IMR-90 (cell line): ENCODE data around the gene OR8K1. TPM values are rescaled to one million over a fixed set of nuclear protein-coding genes. Genes with fewer than 3 reads are reported as not detected.

Source experiments
- ATAC-seq: fragments of 200-7000 bp; cut with Tn5 transposase; 2 replicates; pipeline ENCODE4 v1.9.1; 2020; ENCODE audit warnings: low read depth, mild to moderate bottlenecking, moderate library complexity
- BruUV-seq: library from RNA; stranded (reverse); fragments of 400-500 nt; replicated peaks from 2 replicates; lab custom pipeline; 2021; lab: Mats Ljungman, UMichigan
- CTCF ChIA-PET: fragments of 300-600 bp; formaldehyde crosslinking; extraction: SDS; loops from one replicate; lab custom pipeline; 2021; ENCODE audit warnings: antibody characterized with exemption; lab: Yijun Ruan, JAX
- POLR2A ChIA-PET: fragments of 300-600 bp; sonication (Branson Sonifier 250); formaldehyde crosslinking; loops from one replicate; lab custom pipeline; 2022; ENCODE audit warnings: antibody characterized with exemption; ENCODE audit not compliant: unreplicated experiment; lab: Charles Lee
- DNase-seq: peaks from one replicate; pipeline ENCODE4 v3.0.0; 2013
- H2AFZ ChIP-seq: replicated peaks from 2 replicates; pipeline ENCODE3; 2013; ENCODE audit warnings: low read length, mild to moderate bottlenecking; ENCODE audit not compliant: poor library complexity
- H2AK5ac ChIP-seq: 2 replicates; pipeline ENCODE4 v1.6.1; 2013; ENCODE audit warnings: low read depth, low read length, inconsistent platforms
- H2AK9ac ChIP-seq: replicated peaks from 2 replicates; pipeline ENCODE3; 2013; ENCODE audit warnings: mild to moderate bottlenecking, low read depth, low read length, moderate library complexity; ENCODE audit not compliant: poor library complexity
- H2BK120ac ChIP-seq: 2 replicates; pipeline ENCODE4 v1.6.1; 2013; ENCODE audit warnings: low read depth, low read length, inconsistent platforms
- H2BK15ac ChIP-seq: 3 replicates; pipeline ENCODE4 v1.6.1; 2013; ENCODE audit warnings: low read depth, low read length, inconsistent platforms
- H2BK20ac ChIP-seq: 2 replicates; pipeline ENCODE4 v1.6.1; 2013; ENCODE audit warnings: low read depth, mild to moderate bottlenecking, inconsistent platforms, low read length, moderate library complexity
- H2BK5ac ChIP-seq: 2 replicates; pipeline ENCODE4 v1.6.1; 2013; ENCODE audit warnings: mild to moderate bottlenecking, low read depth, low read length, inconsistent platforms; ENCODE audit not compliant: poor library complexity, severe bottlenecking
- H3K14ac ChIP-seq: replicated peaks from 2 replicates; pipeline ENCODE4 v1.6.1; 2013; ENCODE audit warnings: low read depth, low read length, inconsistent platforms
- H3K18ac ChIP-seq: 2 replicates; pipeline ENCODE4 v1.6.1; 2013; ENCODE audit warnings: low read depth, low read length, control low read depth
- H3K23ac ChIP-seq: 2 replicates; pipeline ENCODE4 v1.6.1; 2013; ENCODE audit warnings: low read depth, low read length, inconsistent platforms
- H3K27ac ChIP-seq: 2 replicates; pipeline ENCODE4 v1.5.1; 2013; ENCODE audit warnings: mild to moderate bottlenecking, control low read depth, low read length; ENCODE audit not compliant: insufficient read depth
- H3K27me3 ChIP-seq: 2 replicates; pipeline ENCODE4 v1.6.1; 2013; ENCODE audit warnings: low read length; ENCODE audit not compliant: control insufficient read depth, insufficient read depth
- H3K36me3 ChIP-seq: 2 replicates; pipeline ENCODE4 v1.6.1; 2013; ENCODE audit warnings: low read length, mixed read lengths; ENCODE audit not compliant: control insufficient read depth, insufficient read depth
- H3K4ac ChIP-seq: 2 replicates; pipeline ENCODE4 v1.6.1; 2013; ENCODE audit warnings: low read depth, low read length, inconsistent platforms
- H3K4me1 ChIP-seq: 2 replicates; pipeline ENCODE4 v1.6.1; 2013; ENCODE audit warnings: low read length, mixed read lengths; ENCODE audit not compliant: control insufficient read depth, insufficient read depth
- H3K4me2 ChIP-seq: 2 replicates; pipeline ENCODE4 v1.6.1; 2013; ENCODE audit warnings: low read depth, mild to moderate bottlenecking, control low read depth, low read length, moderate library complexity
- H3K4me3 ChIP-seq: 2 replicates; pipeline ENCODE4 v1.5.1; 2013; ENCODE audit warnings: low read depth, mild to moderate bottlenecking, control low read depth, low read length, moderate library complexity; ENCODE audit not compliant: insufficient read depth
- H3K56ac ChIP-seq: 2 replicates; pipeline ENCODE4 v1.6.1; 2013; ENCODE audit warnings: low read length, inconsistent platforms; ENCODE audit not compliant: insufficient read depth; ENCODE audit errors: extremely low read depth
- H3K79me1 ChIP-seq, 2 experiments: 2 replicates each; pipeline ENCODE4 v1.6.1; 2013; ENCODE audit warnings: low read length in 2 of 2, inconsistent platforms in 1 of 2, low read depth in 1 of 2
- H3K9ac ChIP-seq: 2 replicates; pipeline ENCODE4 v1.6.1; 2013; ENCODE audit warnings: low read depth, low read length, control low read depth
- H3K9me1 ChIP-seq: 2 replicates; pipeline ENCODE4 v1.6.1; 2013; ENCODE audit warnings: low read length, inconsistent platforms; ENCODE audit not compliant: insufficient read depth
- H3K9me3 ChIP-seq: 2 replicates; pipeline ENCODE4 v1.6.1; 2013; ENCODE audit warnings: low read length; ENCODE audit not compliant: control insufficient read depth, insufficient read depth
- H4K20me1 ChIP-seq: 2 replicates; pipeline ENCODE4 v1.6.1; 2013; ENCODE audit warnings: low read length, inconsistent platforms; ENCODE audit not compliant: insufficient read depth
- H4K5ac ChIP-seq: 2 replicates; pipeline ENCODE4 v1.6.1; 2013; ENCODE audit warnings: mild to moderate bottlenecking, low read depth, low read length, control low read depth
- H4K8ac ChIP-seq, 2 experiments: 2 replicates each; pipeline ENCODE4 v1.6.1; 2013; ENCODE audit warnings: low read depth in 2 of 2, low read length in 2 of 2, control low read depth in 1 of 2, inconsistent platforms in 1 of 2
- H4K91ac ChIP-seq: 2 replicates; pipeline ENCODE4 v1.6.1; 2013; ENCODE audit warnings: low read depth, low read length, inconsistent platforms; ENCODE audit not compliant: insufficient read depth
- BHLHE40 ChIP-seq: fragments of 150-350 bp; IDR thresholded peaks from 2 replicates; pipeline ENCODE4 v1.6.1; 2016; ENCODE audit warnings: mild to moderate bottlenecking, low read depth, low read length
- CEBPB ChIP-seq: IDR thresholded peaks from 2 replicates; pipeline ENCODE4 v1.6.1; 2012; ENCODE audit warnings: low read depth, low read length, improper control_type of control experiment
- CHD1 ChIP-seq: IDR thresholded peaks from 2 replicates; pipeline ENCODE4 v1.6.1; 2012; ENCODE audit warnings: low read depth, low read length, improper control_type of control experiment
- FOS ChIP-seq: fragments of 150-350 bp; IDR thresholded peaks from 2 replicates; pipeline ENCODE4 v1.6.1; 2016; ENCODE audit warnings: low read depth, low read length
- MAFK ChIP-seq: IDR thresholded peaks from 2 replicates; pipeline ENCODE4 v1.6.1; 2012; ENCODE audit warnings: low read depth, low read length, improper control_type of control experiment
- MAZ ChIP-seq: IDR thresholded peaks from 2 replicates; pipeline ENCODE4 v1.6.1; 2012; ENCODE audit warnings: low read depth, mild to moderate bottlenecking, low read length, improper control_type of control experiment, moderate library complexity, borderline replicate concordance
- MXI1 ChIP-seq: IDR thresholded peaks from 2 replicates; pipeline ENCODE4 v1.6.1; 2012; ENCODE audit warnings: low read depth, mild to moderate bottlenecking, low read length, moderate library complexity, borderline replicate concordance
- NFE2L2 ChIP-seq: fragments of 150-350 bp; IDR thresholded peaks from 2 replicates; pipeline ENCODE4 v1.6.1; 2016; ENCODE audit warnings: low read depth, mild to moderate bottlenecking, low read length
- POLR2A ChIP-seq: IDR thresholded peaks from 2 replicates; pipeline ENCODE4 v1.6.1; 2012; ENCODE audit warnings: mild to moderate bottlenecking, low read depth, low read length
- RAD21 ChIP-seq: IDR thresholded peaks from 2 replicates; pipeline ENCODE4 v1.6.1; 2012; ENCODE audit warnings: low read length, improper control_type of control experiment
- RCOR1 ChIP-seq: IDR thresholded peaks from 2 replicates; pipeline ENCODE4 v1.6.1; 2012; ENCODE audit warnings: mild to moderate bottlenecking, low read length, improper control_type of control experiment; ENCODE audit not compliant: insufficient replicate concordance
- RFX5 ChIP-seq: IDR thresholded peaks from 2 replicates; pipeline ENCODE4 v1.8.0; 2012; ENCODE audit warnings: low read depth, mild to moderate bottlenecking, low read length, moderate library complexity
- SMC3 ChIP-seq: fragments of 150-350 bp; IDR thresholded peaks from 2 replicates; pipeline ENCODE4 v1.6.1; 2016; ENCODE audit warnings: low read depth, mild to moderate bottlenecking, antibody characterized with exemption, low read length, moderate library complexity
- WGBS, 2 experiments: methylation state at CpG; one replicate each; pipeline versions ENCODE4 v1.1.5 to v1.1.7; 2013; ENCODE audit warnings: missing lambda C conversion rate in 2 of 2; ENCODE audit not compliant: insufficient read length in 1 of 2; ENCODE audit errors: extremely low coverage in 2 of 2; 5-methylcytosine and 5-hydroxymethylcytosine counted together
- dilution Hi-C: fragments of 300-500 bp; cut with HindIII; formaldehyde crosslinking; loops from one replicate; pipeline ENCODE4 v1.14.3; 2018; ENCODE audit warnings: low sequenced_read_pairs; ENCODE audit not compliant: unreplicated experiment
- in situ Hi-C: fragments of 300-500 bp; cut with MboI; formaldehyde crosslinking; loops from 3 replicates; pipeline ENCODE4 v1.14.3; 2019; ENCODE audit warnings: low sequenced_read_pairs, inconsistent platforms, mixed read lengths
- intact Hi-C: fragments of 100-400 bp; cut with micrococcal nuclease; formaldehyde crosslinking; loops from 2 replicates; pipeline ENCODE4 v1.10.0; 2022
- polyA plus RNA-seq, 3 experiments: library from polyadenylated mRNA; depleted of rRNA; stranded (reverse); fragments of >200 nt; gene quantifications; 2 replicates each; pipeline ENCODE4 v1.2.3, GENCODE V29; 2012; ENCODE audit warnings: low replicate concordance in 1 of 3
- total RNA-seq: library from RNA; depleted of rRNA; stranded (reverse); fragments of >200 nt; gene quantifications from 2 replicates; pipeline ENCODE4 v1.2.3, GENCODE V29; 2012
- TF ChIP-seq, protein P1 (sequence below): fragments of 150-350 bp; IDR thresholded peaks from 2 replicates; pipeline ENCODE4 v1.6.1; 2016; ENCODE audit warnings: low read depth, mild to moderate bottlenecking, low read length, moderate library complexity, borderline replicate concordance
- TF ChIP-seq, protein P2 (sequence below): conservative IDR thresholded peaks from 2 replicates; pipeline ENCODE4 v1.5.1; 2012; ENCODE audit warnings: mild to moderate bottlenecking, low read depth, low read length, improper control_type of control experiment
- TF ChIP-seq, protein P3 (sequence below): fragments of 150-350 bp; IDR thresholded peaks from 2 replicates; pipeline ENCODE4 v1.6.1; 2017; ENCODE audit warnings: mild to moderate bottlenecking, antibody characterized with exemption, low read length, low read depth

Gene OR8K1
- total and polyA plus RNA-seq, 2 of the 4 experiments (the other 2 are of a cell fraction), result not detected

DNA sequence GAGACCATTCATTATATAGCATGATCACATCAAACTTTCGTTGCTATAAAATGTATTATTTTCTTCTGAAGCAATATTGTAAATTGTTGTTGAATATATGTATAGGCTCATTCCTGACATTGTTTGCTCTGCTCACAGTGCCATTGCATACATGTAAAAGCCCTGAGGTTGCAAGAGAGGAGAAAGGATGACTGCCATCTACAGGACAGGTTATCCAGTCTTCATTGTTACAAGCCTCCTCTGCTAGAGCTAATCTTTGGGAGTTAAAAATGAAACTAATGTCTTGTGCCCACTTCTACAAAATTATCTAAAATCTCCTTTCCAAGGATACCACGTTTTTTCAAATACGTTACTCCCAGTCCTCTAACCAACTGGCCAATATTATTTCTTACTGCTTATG, 50.2 kb downstream of the OR8K1 start:
- no peak overlapping the region for H3K56ac ChIP-seq
- no peak overlapping the region for H2AK5ac ChIP-seq
- H2AFZ ChIP-seq, result no peak overlapping the region
- no CpG with 5 or more reads among the region's 3 CpGs for WGBS, 2 experiments
- ChIA-PET CTCF (no interaction called here), POLR2A (no interaction called here)
- H3K4me1 ChIP-seq, result no peaks in the 10 kb centered on the region
- H3K23ac ChIP-seq, result no peak overlapping the region
- DNase-seq, result no peak
- no peak overlapping the region for H2BK5ac ChIP-seq
- no peaks in the 10 kb centered on the region for H3K79me1 ChIP-seq
- no peak overlapping the region for H3K14ac ChIP-seq
- no peak for ATAC-seq
- TF ChIP-seq, protein P1, sequence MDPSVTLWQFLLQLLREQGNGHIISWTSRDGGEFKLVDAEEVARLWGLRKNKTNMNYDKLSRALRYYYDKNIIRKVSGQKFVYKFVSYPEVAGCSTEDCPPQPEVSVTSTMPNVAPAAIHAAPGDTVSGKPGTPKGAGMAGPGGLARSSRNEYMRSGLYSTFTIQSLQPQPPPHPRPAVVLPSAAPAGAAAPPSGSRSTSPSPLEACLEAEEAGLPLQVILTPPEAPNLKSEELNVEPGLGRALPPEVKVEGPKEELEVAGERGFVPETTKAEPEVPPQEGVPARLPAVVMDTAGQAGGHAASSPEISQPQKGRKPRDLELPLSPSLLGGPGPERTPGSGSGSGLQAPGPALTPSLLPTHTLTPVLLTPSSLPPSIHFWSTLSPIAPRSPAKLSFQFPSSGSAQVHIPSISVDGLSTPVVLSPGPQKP, result no peak
- TF ChIP-seq MXI1, result no peak
- TF ChIP-seq BHLHE40, result no peak
- no peak for TF ChIP-seq CEBPB
- no peak for TF ChIP-seq FOS
- no peak for TF ChIP-seq RCOR1
- TF ChIP-seq, protein P2, sequence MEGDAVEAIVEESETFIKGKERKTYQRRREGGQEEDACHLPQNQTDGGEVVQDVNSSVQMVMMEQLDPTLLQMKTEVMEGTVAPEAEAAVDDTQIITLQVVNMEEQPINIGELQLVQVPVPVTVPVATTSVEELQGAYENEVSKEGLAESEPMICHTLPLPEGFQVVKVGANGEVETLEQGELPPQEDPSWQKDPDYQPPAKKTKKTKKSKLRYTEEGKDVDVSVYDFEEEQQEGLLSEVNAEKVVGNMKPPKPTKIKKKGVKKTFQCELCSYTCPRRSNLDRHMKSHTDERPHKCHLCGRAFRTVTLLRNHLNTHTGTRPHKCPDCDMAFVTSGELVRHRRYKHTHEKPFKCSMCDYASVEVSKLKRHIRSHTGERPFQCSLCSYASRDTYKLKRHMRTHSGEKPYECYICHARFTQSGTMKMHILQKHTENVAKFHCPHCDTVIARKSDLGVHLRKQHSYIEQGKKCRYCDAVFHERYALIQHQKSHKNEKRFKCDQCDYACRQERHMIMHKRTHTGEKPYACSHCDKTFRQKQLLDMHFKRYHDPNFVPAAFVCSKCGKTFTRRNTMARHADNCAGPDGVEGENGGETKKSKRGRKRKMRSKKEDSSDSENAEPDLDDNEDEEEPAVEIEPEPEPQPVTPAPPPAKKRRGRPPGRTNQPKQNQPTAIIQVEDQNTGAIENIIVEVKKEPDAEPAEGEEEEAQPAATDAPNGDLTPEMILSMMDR, result no peak
- TF ChIP-seq CHD1, result no peak
- TF ChIP-seq RAD21, result no peak
- TF ChIP-seq POLR2A, result no peak
- TF ChIP-seq MAZ, result no peak
- TF ChIP-seq MAFK, result no peak
- no peak for TF ChIP-seq RFX5
- TF ChIP-seq, protein P3, sequence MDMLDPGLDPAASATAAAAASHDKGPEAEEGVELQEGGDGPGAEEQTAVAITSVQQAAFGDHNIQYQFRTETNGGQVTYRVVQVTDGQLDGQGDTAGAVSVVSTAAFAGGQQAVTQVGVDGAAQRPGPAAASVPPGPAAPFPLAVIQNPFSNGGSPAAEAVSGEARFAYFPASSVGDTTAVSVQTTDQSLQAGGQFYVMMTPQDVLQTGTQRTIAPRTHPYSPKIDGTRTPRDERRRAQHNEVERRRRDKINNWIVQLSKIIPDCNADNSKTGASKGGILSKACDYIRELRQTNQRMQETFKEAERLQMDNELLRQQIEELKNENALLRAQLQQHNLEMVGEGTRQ, result no peak
- no peak for TF ChIP-seq SMC3
- TF ChIP-seq NFE2L2, result no peak
- no peak overlapping the region for H4K91ac ChIP-seq
- H4K20me1 ChIP-seq, result no peaks in the 10 kb centered on the region
- no peaks in the 10 kb centered on the region; the same call in 1 of the 2 replicates for H3K9me3 ChIP-seq
- no peak overlapping the region for H2BK20ac ChIP-seq
- intact Hi-C loops (no loop called here), dilution Hi-C loops (no loop called here), in situ Hi-C loops (no loop called here)
- no peak overlapping the region for H3K4ac ChIP-seq
- no peaks in the 10 kb centered on the region for H3K27me3 ChIP-seq
- no peak overlapping the region for H3K4me3 ChIP-seq
- no TSS peak for BruUV-seq
- no peak overlapping the region for H2BK120ac ChIP-seq
- no peak overlapping the region for H4K5ac ChIP-seq
- H2AK9ac ChIP-seq, result no peak overlapping the region
- no peaks in the 10 kb centered on the region for H3K9me1 ChIP-seq
- H3K27ac ChIP-seq, result no peak overlapping the region
- H3K18ac ChIP-seq, result no peak overlapping the region
- H3K9ac ChIP-seq, result no peak overlapping the region
- H4K8ac ChIP-seq, result no peak overlapping the region
- H3K36me3 ChIP-seq, result no peaks in the 10 kb centered on the region
- no peak overlapping the region for H2BK15ac ChIP-seq
- H3K4me2 ChIP-seq, result no peak overlapping the region
